Measurements from ENCODE around the gene NDUFS1. TPM values are rescaled to one million over a fixed set of nuclear protein-coding genes. Genes with fewer than 3 reads are reported as not detected.

The NDUFS1 gene
- total and polyA plus RNA-seq, 2 of the 8 experiments (the other 6 are each of a cell fraction or from before 2014, with no cell fraction given): 42.1 to 97.0 TPM

DNA sequence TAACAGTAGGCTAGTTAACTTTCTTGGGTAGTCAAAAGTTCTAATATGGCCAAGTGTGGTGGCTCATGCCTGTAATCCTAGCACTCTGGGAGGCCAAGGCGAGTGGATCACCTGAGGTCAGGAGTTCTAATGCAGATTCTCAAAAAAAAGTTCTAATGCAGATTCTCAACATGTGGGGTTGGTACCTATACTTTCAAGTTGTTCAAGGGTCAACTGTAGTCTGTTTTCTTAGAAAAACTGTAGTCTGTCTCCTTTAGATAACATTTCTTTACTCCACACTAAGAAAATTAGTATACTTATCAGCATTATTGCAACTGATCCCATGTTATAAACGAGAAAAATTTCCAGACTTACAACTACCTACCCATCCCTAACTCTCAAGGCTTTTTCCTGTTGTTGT lies 89.8 kb downstream of the NDUFS1 start:
- WGBS, 2 experiments (ENCODE audit: extremely low coverage in 1 of 2, insufficient coverage in 1 of 2, insufficient read length in 1 of 2, insufficient replicate concordance in 2 of 2, low coverage in 1 of 2, low lambda C conversion rate in 2 of 2, missing lambda C conversion rate in 1 of 2): 77% methylated on average over 2 of the region's 2 CpGs; no CpG with 5 or more reads in 1 of the 2 experiments
- no peak for DNase-seq (ENCODE audit: low read depth in 1 of 2, low spot score in 2 of 2)
- Histone ChIP-seq H2BK120ac (replicated peaks; ENCODE audit: low read depth, low read length) (no peak overlapping the region), H3K4me3 (ENCODE audit: extremely low read depth in 1 of 4, insufficient read depth in 2 of 4, low read depth in 3 of 4, low read length in 4 of 4) (no peak overlapping the region), H3K18ac (ENCODE audit: extremely low read depth, low read length) (no peak overlapping the region), H4K8ac (ENCODE audit: extremely low read depth, insufficient read depth, low read length) (no peak overlapping the region), H3K56ac (replicated peaks; ENCODE audit: insufficient read length, low read depth, low read length) (no peak overlapping the region), H2BK12ac (ENCODE audit: low read depth, low read length) (no peak overlapping the region), H3K4me1 (replicated peaks in 1 of 4; ENCODE audit: control insufficient read depth in 3 of 4, insufficient read depth in 4 of 4, low read length in 3 of 4) (peaks cover 0 to 3% (median 0%) of the 10 kb centered on the region in 4 experiments; a peak in 1 of 7 replicates), H2BK5ac (ENCODE audit: low read depth, low read length) (no peak overlapping the region), H4K5ac (ENCODE audit: insufficient read length, low read depth, low read length) (no peak overlapping the region), H3K23me2 (ENCODE audit: low read depth, low read length) (no peaks in the 10 kb centered on the region), H2BK20ac (ENCODE audit: low read length) (no peak overlapping the region), H3K27me3 (replicated peaks in 1 of 4; ENCODE audit: control insufficient read depth in 3 of 4, extremely low read depth in 1 of 4, insufficient read depth in 3 of 4, low read length in 3 of 4) (no peaks in the 10 kb centered on the region), H3K4me2 (ENCODE audit: insufficient read depth in 1 of 2, low read depth in 2 of 2, low read length in 2 of 2) (no peak overlapping the region), H3K4ac (replicated peaks; ENCODE audit: insufficient read length, low read depth, low read length) (no peak overlapping the region), H3K9ac (replicated peaks in 1 of 4; ENCODE audit: extremely low read depth in 1 of 4, low read depth in 3 of 4, low read length in 3 of 4) (no peak overlapping the region; a peak in 1 of 7 replicates), H4K91ac (replicated peaks; ENCODE audit: insufficient read length, low read length) (no peak overlapping the region), H3K79me2 (ENCODE audit: control insufficient read depth in 1 of 2, insufficient read depth in 2 of 2, low read length in 2 of 2) (peaks cover 8 to 99% of the 10 kb centered on the region in 2 experiments), H2AK5ac (ENCODE audit: low read depth, low read length) (no peak overlapping the region), H2BK15ac (ENCODE audit: low read length) (no peak overlapping the region), H3K9me3 (ENCODE audit: insufficient read depth in 2 of 2, low read depth in 1 of 2, low read length in 1 of 2) (no peaks in the 10 kb centered on the region), H3K14ac (ENCODE audit: insufficient read length) (no peak overlapping the region), H2AFZ (ENCODE audit: low read length) (no peak overlapping the region), H3K79me1 (ENCODE audit: low read depth, low read length) (peaks cover 2% of the 10 kb centered on the region; the same call in 1 of the 2 replicates), H3K27ac (ENCODE audit: low read depth, low read length) (no peak overlapping the region), H4K20me1 (replicated peaks in 1 of 2; ENCODE audit: control insufficient read depth in 1 of 2, insufficient read depth in 2 of 2, low read length in 2 of 2) (no peaks in the 10 kb centered on the region), H3K23ac (ENCODE audit: insufficient read length) (no peak overlapping the region), H3K36me3 (ENCODE audit: control insufficient read depth in 2 of 4, insufficient read depth in 4 of 4, low read length in 3 of 4) (no peaks in the 10 kb centered on the region; a peak in 1 of 8 replicates)
- ChIA-PET CTCF (ENCODE audit: partially characterized antibody) (no interaction called here), POLR2A (ENCODE audit: partially characterized antibody) (interaction anchor here (0.8 to 7.5 kb wide), 2 partner anchors 11 to 14 kb away, joined by 3 to 34 read pairs; no protein-coding TSS in a partner anchor)
- no peak for FAIRE-seq

Measured in H1 (cell line).